NCI-H345 treated with DMSO at 0.1 percent for 48 hours (cell line): Measurements from ENCODE around the gene ZNF607.

Experiments used
- DNase-seq: peaks from one replicate; lab custom pipeline; 2025; ENCODE audit not compliant: unreplicated experiment; lab: John Stamatoyannopoulos, UW

The ZNF607 gene

DNA sequence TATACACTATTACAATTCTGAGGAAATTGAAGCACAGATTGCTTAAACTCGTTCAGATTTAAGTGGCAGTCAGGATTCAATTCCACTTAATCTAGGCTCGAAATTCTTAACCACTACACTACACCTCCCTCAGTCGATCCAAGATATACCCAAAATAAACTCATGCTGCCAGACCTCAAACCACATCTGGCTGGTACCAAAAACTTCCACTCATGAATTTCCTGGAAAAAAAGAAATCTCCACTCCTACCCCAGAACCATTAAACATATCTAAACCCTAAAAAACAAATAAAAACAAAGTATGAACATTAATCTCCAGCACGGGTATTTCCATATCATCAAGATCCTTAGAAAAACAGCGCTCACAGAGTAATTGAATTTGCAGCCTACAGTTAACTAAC is 65.4 kb downstream of the ZNF607 start:
- DNase-seq: no peak
